CD4-positive, alpha-beta memory T cell (primary cell): ENCODE results near the gene ASTN2. TPM values are rescaled to one million over a fixed set of nuclear protein-coding genes. Genes with fewer than 3 reads are reported as not detected.

ENCODE experiments used
- CTCF ChIA-PET: fragments of 350-600 bp; sonication (Branson Sonifier 250); formaldehyde crosslinking; loops from one replicate; lab custom pipeline; 2021; ENCODE audit warnings: inconsistent platforms; ENCODE audit not compliant: partially characterized antibody; lab: Charles Lee
- POLR2A ChIA-PET: fragments of 350-600 bp; sonication (Branson Sonifier 250); formaldehyde crosslinking; loops from one replicate; lab custom pipeline; 2021; ENCODE audit not compliant: partially characterized antibody; lab: Charles Lee
- DNase-seq, 5 donors: peaks; one replicate each; pipeline versions ENCODE4 v3.0.0 to v3.0.0-alpha.2; 2020 to 2022; ENCODE audit warnings: mixed read lengths in 1 of 5
- H3K27ac ChIP-seq: one replicate; pipeline ENCODE4 v1.7.0; 2013; ENCODE audit warnings: low read depth, low read length
- H3K27me3 ChIP-seq: 2 replicates; pipeline ENCODE4 v1.7.0; 2013; ENCODE audit warnings: mild to moderate bottlenecking, low read length, moderate library complexity; ENCODE audit not compliant: insufficient read depth
- H3K36me3 ChIP-seq: 2 replicates; pipeline ENCODE4 v1.7.0; 2013; ENCODE audit warnings: mild to moderate bottlenecking, low read length, moderate library complexity; ENCODE audit not compliant: insufficient read depth
- H3K4me1 ChIP-seq: 2 replicates; pipeline ENCODE4 v1.7.0; 2013; ENCODE audit warnings: mild to moderate bottlenecking, low read length, moderate library complexity; ENCODE audit not compliant: insufficient read depth
- H3K4me3 ChIP-seq, 2 donors: one replicate each; pipeline ENCODE4 v1.7.0; 2013; ENCODE audit warnings: low read length in 2 of 2, mild to moderate bottlenecking in 1 of 2
- H3K9me3 ChIP-seq, 2 donors: one replicate each; pipeline ENCODE4 v1.7.0; 2013; ENCODE audit warnings: low read length in 2 of 2, control low read depth in 1 of 2; ENCODE audit not compliant: control insufficient read depth in 1 of 2
- H3K27ac Mint-ChIP-seq, 7 donors: one replicate each; pipeline ENCODE4 v1.8.0; 2020 to 2021; ENCODE audit warnings: mixed read lengths in 7 of 7, mild to moderate bottlenecking in 6 of 7, inconsistent platforms in 3 of 7, moderate library complexity in 3 of 7
- H3K27me3 Mint-ChIP-seq, 2 donors: one replicate each; pipeline ENCODE4 v1.8.0; 2020 to 2021; ENCODE audit warnings: mixed read lengths in 2 of 2
- H3K36me3 Mint-ChIP-seq, 2 donors: one replicate each; pipeline ENCODE4 v1.8.0; 2020 to 2021; ENCODE audit warnings: mixed read lengths in 2 of 2, inconsistent platforms in 1 of 2, mild to moderate bottlenecking in 1 of 2
- H3K4me1 Mint-ChIP-seq, 4 donors: one replicate each; pipeline ENCODE4 v1.8.0; 2020 to 2021; ENCODE audit warnings: mixed read lengths in 4 of 4, mild to moderate bottlenecking in 1 of 4
- H3K4me3 Mint-ChIP-seq, 8 donors: one replicate each; pipeline ENCODE4 v1.8.0; 2020 to 2021; ENCODE audit warnings: mixed read lengths in 8 of 8, mild to moderate bottlenecking in 7 of 8, moderate library complexity in 6 of 8, inconsistent platforms in 3 of 8
- H3K9me3 Mint-ChIP-seq, 8 donors: one replicate each; pipeline ENCODE4 v1.8.0; 2020 to 2021; ENCODE audit warnings: mixed read lengths in 8 of 8, mild to moderate bottlenecking in 5 of 8, inconsistent platforms in 3 of 8, moderate library complexity in 1 of 8
- intact Hi-C: fragments of 100-400 bp; cut with micrococcal nuclease; formaldehyde crosslinking; loops from one replicate; pipeline ENCODE4 v1.15.1; 2023
- polyA plus RNA-seq, 2 donors: library from polyadenylated mRNA; unstranded; fragments of 300-500 nt; fragmentation: Illumina TruSeq; gene quantifications; one replicate each; pipeline ENCODE4 v1.2.3, GENCODE V29; 2021
- total RNA-seq, 2 experiments: library from RNA; stranded (reverse); gene quantifications; one replicate each; pipeline ENCODE4 v1.2.3, GENCODE V29; 2021

ASTN2 gene
- total and polyA plus RNA-seq, 4 experiments from 2014 or later, result 2.7 to 5.9 (median 4.8) TPM

DNA sequence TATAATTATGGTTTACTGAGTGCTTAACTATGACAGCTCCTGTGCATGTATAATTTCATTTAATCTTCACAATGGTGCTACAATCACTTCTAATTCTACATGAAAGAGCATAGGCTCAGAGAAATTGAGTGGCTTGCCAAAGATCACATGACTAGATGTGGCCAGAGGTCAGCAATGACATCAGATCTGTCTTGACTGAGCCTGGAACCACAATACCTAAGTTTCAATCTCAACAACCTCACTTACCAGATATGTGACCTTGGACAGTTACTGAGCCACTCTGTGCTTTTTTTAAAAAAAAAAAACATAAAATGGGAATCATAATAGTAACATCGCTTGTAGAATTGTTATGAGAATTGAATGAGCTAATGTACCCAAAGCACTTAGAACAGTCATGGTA, 597.1 kb downstream of the ASTN2 start:
- intact Hi-C loops, result no loop called here
- POLR2A ChIA-PET, result no interaction called here

DNA sequence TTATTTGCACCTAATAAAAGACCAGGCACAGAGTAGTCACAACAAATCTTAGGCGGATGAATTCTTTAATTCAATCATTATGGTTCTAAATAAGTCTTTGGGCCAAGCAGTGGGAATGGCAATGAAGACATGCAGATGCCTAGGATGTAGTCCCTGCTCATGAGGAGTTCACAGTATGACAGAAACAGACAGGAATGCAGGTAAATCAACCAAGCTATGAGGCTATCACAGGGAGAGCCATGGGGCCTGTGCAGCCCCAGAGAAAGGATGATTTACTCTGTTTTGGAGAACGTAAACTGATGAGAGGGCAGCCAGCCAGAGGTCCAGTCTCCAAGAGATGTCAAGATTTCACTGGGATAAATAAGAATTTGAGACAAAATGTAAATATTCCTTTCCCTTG, 598.4 kb downstream of the ASTN2 start:
- Histone ChIP-seq H3K9me3 (no peaks in the 10 kb centered on the region), H3K4me1 (no peaks in the 10 kb centered on the region), H3K27me3 (no peaks in the 10 kb centered on the region), H3K4me3 (no peak overlapping the region), H3K27ac (no peak overlapping the region), H3K36me3 (no peaks in the 10 kb centered on the region)
- H3K4me3 Mint-ChIP-seq, result no peak overlapping the region
- no peaks in the 10 kb centered on the region for H3K36me3 Mint-ChIP-seq
- intact Hi-C loops, result no loop called here
- peaks cover 0 to 4% (median under 1%) of the 10 kb centered on the region in 8 donors for H3K9me3 Mint-ChIP-seq
- H3K4me1 Mint-ChIP-seq, result no peaks in the 10 kb centered on the region
- ChIA-PET POLR2A (no interaction called here), CTCF (no interaction called here)
- DNase-seq, result no peak
- peaks cover 2 to 9% of the 10 kb centered on the region in 2 donors for H3K27me3 Mint-ChIP-seq
- H3K27ac Mint-ChIP-seq, result no peak overlapping the region

More for the DNA sequence above, 597.1 kb downstream of the ASTN2 start:
- Histone ChIP-seq H3K27me3 (no peaks in the 10 kb centered on the region), H3K27ac (no peak overlapping the region), H3K4me1 (no peaks in the 10 kb centered on the region), H3K9me3 (no peaks in the 10 kb centered on the region), H3K4me3 (no peak overlapping the region), H3K36me3 (no peaks in the 10 kb centered on the region)
- H3K27me3 Mint-ChIP-seq, result peaks cover 0 to 4% of the 10 kb centered on the region in 2 donors
- no peak overlapping the region for H3K4me3 Mint-ChIP-seq
- no peak for DNase-seq
- no peaks in the 10 kb centered on the region for H3K4me1 Mint-ChIP-seq
- CTCF ChIA-PET, result no interaction called here
- no peaks in the 10 kb centered on the region for H3K36me3 Mint-ChIP-seq
- H3K9me3 Mint-ChIP-seq, result peaks cover 0 to 4% (median 0%) of the 10 kb centered on the region in 8 donors
- no peak overlapping the region for H3K27ac Mint-ChIP-seq

DNA sequence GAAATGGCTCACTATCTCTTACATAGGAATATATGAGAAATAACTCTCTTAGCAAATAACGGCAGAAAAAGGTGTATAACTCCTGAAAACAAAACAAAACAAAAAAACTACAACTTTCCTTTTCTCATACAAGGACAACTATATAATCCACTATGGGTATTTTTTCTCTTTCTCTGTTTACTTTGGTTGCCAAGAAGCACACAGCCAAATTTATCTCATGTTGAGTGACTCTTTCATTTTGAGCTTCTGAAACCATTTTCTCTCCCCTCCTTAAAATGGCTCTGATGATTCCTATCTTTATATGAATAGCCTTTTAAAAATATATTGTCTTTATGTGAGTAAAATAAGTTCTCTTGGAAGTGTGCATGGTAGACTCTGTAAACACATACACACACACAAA, 599.0 kb downstream of the ASTN2 start:
- no peak for DNase-seq
- Histone ChIP-seq H3K4me1 (no peaks in the 10 kb centered on the region), H3K27me3 (no peaks in the 10 kb centered on the region), H3K27ac (no peak overlapping the region), H3K9me3 (no peaks in the 10 kb centered on the region), H3K4me3 (no peak overlapping the region), H3K36me3 (no peaks in the 10 kb centered on the region)
- ChIA-PET CTCF (no interaction called here), POLR2A (no interaction called here)
- Mint-ChIP-seq H3K4me3 (no peak overlapping the region), H3K27me3 (peaks cover 2 to 9% of the 10 kb centered on the region in 2 donors), H3K9me3 (peaks cover 0 to 4% (median under 1%) of the 10 kb centered on the region in 8 donors), H3K4me1 (no peaks in the 10 kb centered on the region), H3K27ac (no peak overlapping the region), H3K36me3 (no peaks in the 10 kb centered on the region)
- intact Hi-C loops, result no loop called here

DNA sequence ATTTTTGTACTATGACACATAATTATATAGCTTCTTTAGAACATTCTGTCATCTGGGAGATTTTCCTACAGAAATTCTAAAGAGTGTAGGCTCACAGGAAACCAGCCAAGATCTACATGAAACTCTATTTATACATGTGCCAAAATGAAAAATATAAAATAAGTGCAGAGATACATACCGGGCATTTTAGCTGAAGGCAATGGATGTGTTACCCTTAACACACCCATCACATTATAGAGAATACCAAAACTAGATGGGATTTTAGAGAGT, 601.9 kb downstream of the ASTN2 start:
- Mint-ChIP-seq H3K27ac (no peak overlapping the region), H3K4me1 (no peaks in the 10 kb centered on the region), H3K36me3 (no peaks in the 10 kb centered on the region), H3K9me3 (peaks cover 0 to 4% (median under 1%) of the 10 kb centered on the region in 8 donors), H3K27me3 (peaks cover 2 to 9% of the 10 kb centered on the region in 2 donors), H3K4me3 (no peak overlapping the region)
- no peaks in the 10 kb centered on the region for H3K9me3 ChIP-seq
- H3K27ac ChIP-seq, result no peak overlapping the region
- no peaks in the 10 kb centered on the region for H3K36me3 ChIP-seq
- intact Hi-C loops, result no loop called here
- ChIA-PET CTCF (no interaction called here), POLR2A (no interaction called here)
- DNase-seq, result no peak
- H3K4me3 ChIP-seq, result no peak overlapping the region
- H3K27me3 ChIP-seq, result no peaks in the 10 kb centered on the region
- no peaks in the 10 kb centered on the region for H3K4me1 ChIP-seq

DNA sequence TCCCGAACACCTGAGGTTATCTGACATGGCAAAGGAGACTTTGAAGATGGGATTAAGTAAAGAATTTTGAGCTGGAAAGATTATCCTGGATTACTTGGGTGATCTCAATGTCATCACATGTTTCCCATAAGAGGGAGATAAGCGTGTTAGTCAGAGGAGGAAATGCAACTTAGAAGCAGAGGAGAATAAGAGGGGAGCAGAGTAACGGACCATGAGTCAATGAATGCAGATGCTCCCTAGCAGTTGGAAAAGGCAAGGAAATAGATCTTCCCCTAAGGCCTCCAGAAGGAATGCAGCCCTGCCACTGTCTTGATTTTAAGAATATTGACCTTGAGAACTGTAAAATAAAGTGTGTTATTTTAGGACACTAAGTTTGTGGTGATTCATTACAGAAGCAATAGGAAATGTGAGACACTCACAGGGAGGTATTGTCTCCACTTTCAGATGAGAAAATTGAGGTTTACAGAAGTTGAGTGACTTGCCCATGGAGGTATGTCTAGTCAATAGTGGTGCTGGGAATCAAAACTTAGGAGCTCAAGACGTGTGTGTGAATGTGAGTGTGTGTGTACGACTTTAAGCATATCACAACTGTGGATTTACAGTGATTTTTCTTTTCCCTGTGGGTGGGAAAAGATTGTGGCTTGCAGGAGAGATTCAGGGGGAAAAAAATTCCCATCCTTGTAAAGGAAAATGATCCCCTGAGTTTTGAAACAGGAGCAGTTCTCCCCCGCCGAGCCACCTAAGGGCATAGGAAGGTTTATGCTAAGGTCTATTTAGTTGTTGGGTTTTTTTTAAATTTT, 602.4 kb downstream of the ASTN2 start:
- no peaks in the 10 kb centered on the region for H3K9me3 ChIP-seq
- no peaks in the 10 kb centered on the region for H3K4me1 ChIP-seq
- peaks cover 0 to 4% (median under 1%) of the 10 kb centered on the region in 8 donors for H3K9me3 Mint-ChIP-seq
- H3K4me3 Mint-ChIP-seq, result no peak overlapping the region
- CTCF ChIA-PET, result no interaction called here
- no peak overlapping the region for H3K27ac ChIP-seq
- intact Hi-C loops, result no loop called here
- H3K27me3 Mint-ChIP-seq, result peaks cover 2 to 9% of the 10 kb centered on the region in 2 donors
- H3K27ac Mint-ChIP-seq, result no peak overlapping the region
- POLR2A ChIA-PET, result no interaction called here
- no peak overlapping the region for H3K4me3 ChIP-seq
- H3K27me3 ChIP-seq, result no peaks in the 10 kb centered on the region
- DNase-seq, result no peak
- H3K4me1 Mint-ChIP-seq, result no peaks in the 10 kb centered on the region
- no peaks in the 10 kb centered on the region for H3K36me3 ChIP-seq
- H3K36me3 Mint-ChIP-seq, result no peaks in the 10 kb centered on the region

GRCh38 chr9:116809656-116810055, 605.2 kb downstream of the ASTN2 start:
- H3K4me3 ChIP-seq, result no peak overlapping the region
- H3K36me3 ChIP-seq, result no peaks in the 10 kb centered on the region
- no peak overlapping the region for H3K27ac Mint-ChIP-seq
- H3K4me3 Mint-ChIP-seq, result peak overlapping the region in 1 of 8 donors; percentile 66
- no peaks in the 10 kb centered on the region for H3K9me3 ChIP-seq
- no peaks in the 10 kb centered on the region for H3K36me3 Mint-ChIP-seq
- H3K27me3 ChIP-seq, result no peaks in the 10 kb centered on the region
- intact Hi-C loops, result no loop called here
- POLR2A ChIA-PET, result no interaction called here
- H3K4me1 ChIP-seq, result no peaks in the 10 kb centered on the region
- H3K27me3 Mint-ChIP-seq, result peaks cover 2 to 8% of the 10 kb centered on the region in 2 donors
- CTCF ChIA-PET, result no interaction called here
- H3K9me3 Mint-ChIP-seq, result peaks cover 0 to 2% (median 0%) of the 10 kb centered on the region in 8 donors
- no peaks in the 10 kb centered on the region for H3K4me1 Mint-ChIP-seq
- no peak overlapping the region for H3K27ac ChIP-seq
- no peak for DNase-seq

- peaks cover 1 to 3% of the 10 kb centered on the region in 2 donors for H3K27me3 Mint-ChIP-seq
- H3K9me3 ChIP-seq, result no peaks in the 10 kb centered on the region
- no peak overlapping the region for H3K27ac ChIP-seq
- ChIA-PET CTCF (no interaction called here), POLR2A (no interaction called here)
- H3K36me3 Mint-ChIP-seq, result no peaks in the 10 kb centered on the region
- H3K4me3 ChIP-seq, result no peak overlapping the region
- no peak for DNase-seq
- no peak overlapping the region for H3K27ac Mint-ChIP-seq
- no peaks in the 10 kb centered on the region for H3K36me3 ChIP-seq
- H3K27me3 ChIP-seq, result no peaks in the 10 kb centered on the region
- H3K4me1 Mint-ChIP-seq, result no peaks in the 10 kb centered on the region
- H3K4me1 ChIP-seq, result no peaks in the 10 kb centered on the region
- intact Hi-C loops, result no loop called here
- H3K4me3 Mint-ChIP-seq, result no peak overlapping the region
- peaks cover 0 to 2% (median 0%) of the 10 kb centered on the region in 8 donors for H3K9me3 Mint-ChIP-seq
These were observed 608.8 kb downstream of the ASTN2 start for GRCh38 chr9:116806075-116806474.
